Stimulated activated CD8-positive, alpha-beta memory T cell treated with anti-CD3 and anti-CD28 coated beads, Interleukin-7, amount 100 ng/mL, for 48 hours (primary cell): Measurements from ENCODE around the gene TBC1D8.

ENCODE experiments used
- DNase-seq, 2 donors: peaks; one replicate each; pipeline ENCODE4 v3.0.0-alpha.2; 2020; ENCODE audit warnings: low read depth in 1 of 2; ENCODE audit errors: extremely low read depth in 1 of 2

TBC1D8 gene

DNA sequence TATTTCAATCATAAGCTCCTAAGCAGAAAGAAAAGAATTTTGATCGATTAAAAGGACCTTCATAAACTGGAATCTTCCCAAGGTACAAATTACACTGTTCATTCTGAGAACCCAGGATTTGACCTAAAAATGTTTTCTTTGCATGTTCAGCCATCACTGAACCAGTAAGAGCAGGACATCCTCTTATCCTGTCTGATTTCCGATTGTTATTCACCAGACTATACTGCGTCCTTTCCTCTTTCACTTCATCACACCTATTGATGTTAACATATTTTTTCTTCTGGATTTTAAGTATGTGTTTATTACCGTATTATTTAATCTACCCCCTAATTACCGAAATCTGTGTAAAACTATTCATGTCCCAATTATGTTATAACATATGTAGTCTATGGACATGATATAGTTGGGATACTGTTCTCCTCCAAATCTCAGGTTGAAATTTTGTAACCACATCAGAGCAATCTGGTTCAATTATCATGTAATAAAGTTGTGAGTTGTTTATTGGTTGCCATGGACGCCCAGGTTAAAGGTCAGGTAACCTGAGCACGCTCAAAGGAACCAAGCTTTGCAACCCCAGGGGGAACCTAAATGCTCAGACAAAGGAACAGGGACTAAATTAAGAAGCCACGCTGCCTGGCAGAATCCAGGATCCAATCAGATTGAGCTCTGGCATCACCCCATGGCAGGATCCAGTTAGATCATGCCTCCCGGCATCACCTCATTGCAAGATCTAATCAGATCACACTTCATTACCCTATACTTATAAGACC lies 11.6 kb upstream of the TBC1D8 start:
- DNase-seq = no peak

DNA sequence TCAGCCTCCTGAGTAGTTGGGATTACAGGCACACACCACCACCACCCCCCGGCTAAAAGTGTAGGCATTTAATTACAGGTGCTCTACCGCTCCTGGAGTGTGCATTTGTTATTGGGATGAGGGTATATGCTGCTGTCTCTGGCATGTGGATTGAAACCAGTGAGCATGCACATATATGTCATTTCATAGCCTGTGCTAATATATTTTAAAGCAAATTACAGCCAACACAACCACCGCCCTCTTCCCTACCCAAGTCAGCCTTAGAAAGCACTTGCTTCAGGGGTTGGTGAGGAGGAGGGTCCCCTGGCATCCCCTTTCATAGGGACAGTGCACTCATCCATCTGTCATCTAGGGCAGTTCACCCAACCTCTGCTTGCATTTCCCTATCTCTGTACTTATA lies 10.5 kb upstream of the TBC1D8 start:
- no peak for DNase-seq

DNA sequence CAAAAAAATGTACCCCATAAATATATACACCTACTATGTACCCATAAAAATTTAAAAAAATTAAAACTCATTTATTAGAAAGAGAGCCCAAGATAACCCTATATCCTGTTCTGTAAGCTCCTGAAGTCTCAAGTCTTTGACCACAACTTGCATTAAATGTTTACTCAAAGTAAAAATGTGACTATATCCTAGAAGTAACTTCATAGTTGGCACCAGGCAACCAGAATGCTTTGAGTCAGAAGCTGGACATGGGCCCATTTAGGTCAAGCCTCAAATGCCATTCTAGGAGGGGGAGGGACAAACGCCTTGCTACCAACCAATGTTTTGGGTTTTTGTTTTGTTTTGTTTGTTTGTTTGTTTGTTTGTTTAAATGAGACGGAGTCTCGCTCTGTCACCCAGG lies 9.3 kb upstream of the TBC1D8 start:
- DNase-seq = no peak

DNA sequence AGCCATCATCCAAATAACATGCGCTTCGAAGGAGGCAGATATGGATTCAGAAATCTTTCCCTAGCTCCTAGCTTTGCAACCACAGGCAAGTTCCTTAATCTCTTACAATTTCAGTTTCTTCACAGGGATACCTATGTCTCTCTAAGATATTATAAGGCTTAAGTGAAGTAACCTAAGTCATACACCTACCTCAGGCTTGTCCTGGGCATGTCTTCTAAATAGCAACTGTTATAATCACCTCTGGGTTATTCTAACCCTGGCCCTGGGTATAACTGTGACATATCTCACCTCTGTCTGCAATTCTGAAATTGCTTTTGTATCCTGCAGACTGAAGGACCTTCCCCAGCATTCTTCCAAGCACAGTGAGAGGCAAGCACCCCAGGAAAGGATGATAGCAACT lies 8.3 kb upstream of the TBC1D8 start:
- no peak for DNase-seq

GRCh38 chr2:101157272-101157671 lies 6.1 kb upstream of the TBC1D8 start:
- DNase-seq = no peak

- DNase-seq = no peak
Observed at GRCh38 chr2:101153787-101154186, 2.6 kb upstream of the TBC1D8 start.

GRCh38 chr2:101153077-101153707 lies 2.0 kb upstream of the TBC1D8 start:
- DNase-seq = no peak

DNA sequence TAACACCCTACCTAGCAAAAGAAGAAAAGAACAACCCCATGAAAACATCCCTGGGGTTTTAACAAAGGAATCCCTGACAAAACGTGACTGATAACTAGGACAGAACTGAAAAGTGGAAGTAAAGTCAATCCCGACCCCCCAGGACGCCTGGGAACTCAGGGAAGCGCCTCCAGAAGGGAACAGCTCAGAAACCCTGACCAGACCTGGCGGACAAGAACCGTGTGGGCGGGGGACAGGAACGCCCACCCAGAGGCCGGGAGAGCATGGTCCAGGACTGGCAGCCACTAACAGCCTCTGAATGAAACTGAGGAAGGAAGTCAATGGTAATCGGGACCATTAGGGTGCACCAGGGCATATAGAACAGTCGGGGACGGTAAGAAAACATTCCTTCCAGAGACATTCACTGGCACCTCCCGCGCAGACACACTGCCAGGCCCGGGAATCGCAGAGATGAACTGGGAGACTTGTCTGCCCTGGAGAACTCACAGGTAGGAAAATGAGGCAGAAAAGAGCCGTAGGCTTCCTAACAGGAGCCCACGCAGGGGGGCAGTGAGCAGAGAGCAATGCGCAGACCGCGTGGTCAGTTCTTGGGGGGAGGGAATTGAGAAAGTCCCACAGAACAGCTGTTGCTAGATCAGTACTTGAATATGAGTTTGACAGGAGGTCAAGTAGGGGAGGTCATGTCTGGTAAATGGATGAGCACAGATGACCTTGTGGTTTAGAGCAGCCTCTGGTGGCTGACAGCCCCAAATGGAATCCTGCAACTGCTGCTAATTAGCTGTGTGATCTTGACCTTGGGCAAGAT lies 1.3 kb upstream of the TBC1D8 start:
- no peak for DNase-seq

DNA sequence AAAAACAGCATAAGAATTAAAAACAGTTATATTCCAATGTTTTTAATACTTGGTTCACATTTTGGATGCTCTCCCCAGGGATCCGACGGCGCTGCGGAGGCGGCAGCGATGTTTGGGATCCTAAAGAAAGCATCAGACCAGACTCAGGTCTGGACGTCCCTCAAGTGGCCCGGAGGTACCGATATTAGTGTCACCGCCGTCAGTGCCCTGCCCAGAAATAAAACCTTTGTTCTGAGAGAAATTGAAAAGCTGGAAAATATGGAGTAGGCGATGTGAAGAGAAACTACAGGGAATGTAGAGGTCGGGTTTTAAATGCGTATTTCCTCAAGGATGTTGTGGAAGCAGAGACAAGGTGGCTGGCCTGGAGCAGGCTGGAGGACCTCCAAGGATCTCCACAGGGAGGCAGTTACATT lies 683 bp upstream of the TBC1D8 start:
- DNase-seq = no peak

DNA sequence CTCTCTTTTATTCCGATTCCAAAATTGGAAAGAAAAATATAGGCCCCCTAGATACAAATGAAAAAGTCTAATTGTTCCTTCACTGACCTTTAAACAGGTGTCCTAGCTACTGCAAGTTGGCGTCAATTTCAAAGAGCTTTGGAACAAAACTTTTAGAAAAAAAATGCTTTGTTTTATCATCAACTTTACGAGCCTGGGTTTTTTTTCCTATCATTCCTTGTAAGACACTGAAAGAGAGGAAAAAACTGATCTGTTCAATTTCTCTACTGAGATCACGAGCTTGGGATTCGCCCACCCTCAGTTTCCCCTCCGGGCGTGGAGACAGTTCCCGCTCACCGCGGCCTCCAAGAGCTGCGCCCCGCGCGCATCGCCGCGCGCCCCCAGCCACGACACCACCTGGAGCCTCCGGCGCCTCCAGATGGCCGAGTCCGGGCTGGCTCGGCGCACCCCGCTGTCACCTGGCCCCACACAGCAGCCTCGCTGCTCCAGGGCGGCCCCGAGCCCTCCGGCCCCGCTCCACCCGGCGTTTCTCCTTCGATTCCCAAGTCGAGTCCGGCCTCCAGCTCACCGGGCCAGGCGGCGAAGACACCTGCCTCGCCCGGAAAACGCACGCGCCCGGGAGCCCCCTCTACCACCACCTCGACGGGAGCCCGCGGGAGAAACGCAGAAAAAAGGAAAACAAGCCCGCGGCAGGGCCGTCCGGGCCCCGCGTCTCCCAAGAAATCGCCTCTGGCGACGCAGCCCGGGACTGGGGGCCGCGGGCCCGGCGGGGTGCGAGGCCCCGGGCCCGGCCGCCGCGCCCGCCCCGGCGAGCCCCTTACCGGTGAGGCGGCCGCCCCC lies 656 bp downstream of the TBC1D8 start:
- no peak for DNase-seq

DNA sequence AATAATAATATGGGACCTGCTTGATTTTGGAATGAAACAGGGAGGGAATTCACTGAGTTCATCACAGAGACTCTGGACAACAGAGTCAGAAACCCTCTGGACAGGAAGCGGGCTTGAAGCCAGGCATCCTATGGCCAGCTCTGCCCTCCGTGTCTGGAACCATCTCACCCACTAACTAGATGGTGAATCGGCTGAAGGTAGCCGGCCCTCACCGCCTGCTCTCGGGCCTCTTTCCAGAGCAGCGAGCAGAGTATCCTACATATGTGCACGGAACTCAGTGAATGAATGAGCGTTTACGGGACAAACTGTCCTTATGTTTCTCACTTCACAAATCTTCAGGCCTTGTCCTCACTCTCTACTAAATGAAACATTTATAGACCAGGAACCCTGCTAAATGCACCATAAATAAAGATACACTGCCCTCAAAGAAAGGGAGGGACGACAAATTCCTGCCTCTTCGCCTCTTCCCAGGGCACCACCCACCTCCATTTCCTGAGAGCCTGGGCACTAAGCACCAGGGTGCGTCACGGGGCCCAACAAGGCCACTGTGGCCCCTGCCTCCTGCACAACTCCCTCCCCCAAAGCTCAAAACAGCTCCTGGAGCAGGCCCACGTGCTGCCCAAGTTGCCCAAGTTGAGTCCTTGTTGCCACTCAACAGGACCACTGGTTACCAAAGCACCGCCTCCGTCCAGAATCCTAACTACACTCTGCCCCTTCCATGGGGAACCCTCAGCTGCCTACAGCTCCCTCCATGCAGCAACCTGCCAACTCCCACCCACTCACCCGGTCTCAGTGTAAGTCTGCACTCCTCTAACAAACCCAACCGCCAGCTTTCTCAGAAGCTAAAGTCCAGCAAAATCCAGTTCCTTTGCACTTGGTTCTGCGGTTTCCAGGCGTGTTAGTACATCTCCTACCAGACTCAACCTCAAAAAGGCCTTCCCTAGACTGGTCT lies 1.7 kb downstream of the TBC1D8 start:
- no peak for DNase-seq

DNA sequence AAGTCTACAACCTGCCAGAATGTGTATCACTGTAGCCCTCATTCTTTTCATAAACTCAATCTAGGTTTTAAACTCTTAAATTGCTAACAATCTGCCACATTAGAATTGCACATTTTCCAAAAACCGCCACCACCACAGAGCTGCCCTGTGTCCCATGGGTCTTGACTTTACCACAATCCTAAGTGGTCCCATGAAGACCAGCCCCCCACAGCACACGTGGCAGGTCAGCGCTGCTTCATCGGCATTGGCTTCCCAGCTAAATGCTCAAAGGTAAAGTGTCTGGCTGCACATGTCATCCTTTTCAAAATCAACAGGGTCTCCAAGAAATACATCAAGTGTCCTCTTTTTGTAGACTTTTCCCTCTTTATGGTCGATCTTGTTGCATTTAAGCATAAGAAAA lies 2.4 kb downstream of the TBC1D8 start:
- no peak for DNase-seq

GRCh38 chr2:101147971-101148370 lies 3.2 kb downstream of the TBC1D8 start:
- no peak for DNase-seq

DNA sequence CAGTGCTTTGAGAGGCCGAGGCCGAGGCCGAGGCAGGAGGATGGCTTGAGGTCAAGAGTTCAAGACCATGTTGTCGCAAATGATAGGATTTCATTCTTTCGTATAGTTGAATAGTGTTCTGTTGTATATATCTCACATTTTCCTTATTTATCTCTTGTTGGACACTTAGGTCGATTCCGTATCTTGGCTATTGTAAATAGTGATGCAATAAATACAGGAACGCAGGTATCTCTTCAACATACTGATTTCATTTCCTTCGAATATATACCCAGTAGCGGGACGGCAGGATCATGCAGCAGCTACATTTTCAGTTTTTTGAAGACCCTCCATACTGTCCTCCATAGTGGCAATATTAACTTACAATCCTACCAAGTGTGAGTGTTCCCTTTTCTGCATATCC lies 4.1 kb downstream of the TBC1D8 start:
- DNase-seq = no peak

DNA sequence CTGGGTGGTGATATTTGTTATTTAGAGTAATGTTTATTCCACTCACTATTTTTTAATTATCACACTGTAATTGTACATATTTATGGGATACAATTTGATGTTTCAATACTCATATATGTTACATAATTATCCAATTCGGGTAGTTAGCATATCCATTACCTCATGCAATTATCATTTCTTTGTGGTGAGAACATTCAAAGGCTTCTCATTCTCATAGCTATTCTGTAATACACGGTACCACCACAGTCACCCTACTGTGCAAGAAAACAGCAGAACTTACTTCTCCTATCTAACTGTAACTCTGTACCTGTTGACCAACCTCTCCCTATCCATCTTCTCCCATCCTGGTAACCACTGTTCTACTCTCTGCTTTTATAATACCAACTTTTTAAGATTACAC lies 4.6 kb downstream of the TBC1D8 start:
- DNase-seq = no peak

GRCh38 chr2:101145406-101145805 lies 5.8 kb downstream of the TBC1D8 start:
- no peak for DNase-seq

DNA sequence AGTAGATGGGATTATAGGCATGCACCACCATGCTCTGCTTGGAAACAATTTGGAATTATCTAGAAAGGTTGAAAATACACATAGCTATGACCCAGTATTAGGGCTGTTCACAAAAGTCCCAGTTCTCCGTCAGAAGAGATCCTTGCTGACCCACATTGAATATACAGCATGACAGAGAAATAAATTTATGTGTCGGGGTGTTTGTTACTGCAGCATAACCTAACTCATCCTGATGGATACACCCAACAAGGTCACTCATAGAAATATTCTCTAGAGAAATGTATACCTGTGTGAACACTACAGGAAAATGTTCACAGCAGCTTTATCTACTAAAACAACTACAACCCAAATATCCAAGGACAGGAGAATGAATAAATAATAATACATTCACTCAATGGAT lies 9.0 kb downstream of the TBC1D8 start:
- DNase-seq = no peak

DNA sequence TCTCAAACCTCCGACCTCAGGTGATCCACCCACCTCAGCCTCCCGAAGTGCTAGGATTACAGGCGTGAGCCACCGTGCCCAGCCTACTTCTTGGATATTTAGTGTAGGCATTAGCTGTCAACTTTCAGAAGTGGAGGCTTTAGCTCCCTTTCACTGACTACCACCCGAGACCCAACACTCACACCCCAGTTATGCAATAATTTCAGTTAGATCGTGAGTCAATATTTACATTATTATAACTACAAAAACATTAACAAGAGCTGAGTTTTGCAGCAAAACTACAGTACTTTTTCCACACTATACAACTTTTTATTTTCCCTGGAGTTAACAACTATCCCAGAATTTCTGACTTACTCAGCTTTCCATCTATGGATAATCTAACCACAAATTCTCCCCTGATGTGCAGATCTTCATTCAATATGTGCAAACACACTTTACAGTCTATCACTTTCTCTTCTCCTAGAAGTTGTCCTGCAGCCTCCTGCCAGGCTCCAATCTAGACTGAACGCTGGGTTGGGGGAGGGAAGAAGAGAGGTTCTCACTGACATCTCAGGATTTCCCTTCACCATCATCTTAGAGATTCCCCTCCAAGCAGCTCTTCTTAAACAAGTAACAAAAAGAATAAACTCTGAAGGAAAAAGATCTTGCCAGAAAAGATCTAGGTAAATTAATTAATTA lies 10.1 kb downstream of the TBC1D8 start:
- DNase-seq = no peak

- DNase-seq = no peak
Observed at GRCh38 chr2:101140237-101140636, 10.9 kb downstream of the TBC1D8 start.
